Natural killer cell (primary cell): ENCODE data around the gene CHD2. TPM values are rescaled to one million over a fixed set of nuclear protein-coding genes. Genes with fewer than 3 reads are reported as not detected.

ENCODE experiments used
- ATAC-seq, 3 donors: fragments of 150-1000 bp in 2 of 3; fragments of 200-7000 bp in 1 of 3; cut with Tn5 transposase; 1 replicate in 1 of 3; 2 replicates in 2 of 3; pipeline ENCODE4 v1.10.0; 2021; ENCODE audit warnings: mild to moderate bottlenecking in 2 of 3, moderate library complexity in 2 of 3
- DNase-seq, 2 donors: peaks; one replicate each; pipeline versions ENCODE4 v3.0.0 to v3.0.0-alpha.2; 2013 to 2021; ENCODE audit warnings: mixed read lengths in 1 of 2
- H3K27ac ChIP-seq: one replicate; pipeline ENCODE4 v1.5.1; 2013; ENCODE audit warnings: mild to moderate bottlenecking, low read length
- H3K27me3 ChIP-seq: one replicate; pipeline ENCODE4 v1.6.1; 2013; ENCODE audit warnings: low read length; ENCODE audit not compliant: control insufficient read depth, insufficient read depth
- H3K36me3 ChIP-seq: one replicate; pipeline ENCODE4 v1.6.1; 2013; ENCODE audit warnings: low read length; ENCODE audit not compliant: control insufficient read depth, insufficient read depth
- H3K4me1 ChIP-seq: one replicate; pipeline ENCODE4 v1.6.1; 2013; ENCODE audit warnings: low read length; ENCODE audit not compliant: control insufficient read depth, insufficient read depth
- H3K4me3 ChIP-seq: one replicate; pipeline ENCODE4 v1.5.1; 2013; ENCODE audit warnings: low read length
- H3K9me3 ChIP-seq: one replicate; pipeline ENCODE4 v1.6.1; 2013; ENCODE audit warnings: low read length; ENCODE audit not compliant: control insufficient read depth, insufficient read depth
- H3K27ac Mint-ChIP-seq, 2 donors: one replicate each; pipeline ENCODE4 v1.8.0; 2022; ENCODE audit warnings: mild to moderate bottlenecking in 2 of 2, mixed read lengths in 2 of 2, moderate library complexity in 1 of 2
- H3K27me3 Mint-ChIP-seq, 2 donors: one replicate each; pipeline ENCODE4 v1.8.0; 2022; ENCODE audit warnings: low read depth in 2 of 2, mixed read lengths in 2 of 2
- H3K36me3 Mint-ChIP-seq: one replicate; pipeline ENCODE4 v1.8.0; 2022; ENCODE audit warnings: mixed read lengths
- H3K4me1 Mint-ChIP-seq, 2 donors: one replicate each; pipeline ENCODE4 v1.8.0; 2022; ENCODE audit warnings: mixed read lengths in 2 of 2
- H3K4me3 Mint-ChIP-seq: one replicate; pipeline ENCODE4 v1.8.0; 2022; ENCODE audit warnings: mild to moderate bottlenecking, moderate library complexity, mixed read lengths
- H3K9me3 Mint-ChIP-seq, 2 donors: one replicate each; pipeline ENCODE4 v1.8.0; 2022; ENCODE audit warnings: mixed read lengths in 2 of 2
- CTCF ChIP-seq: fragments of 200-600 bp; IDR thresholded peaks from one replicate; pipeline ENCODE4 v1.8.0; 2022; ENCODE audit warnings: antibody characterized with exemption
- WGBS: methylation state at CpG from one replicate; pipeline ENCODE4 v1.1.7; 2013; ENCODE audit warnings: missing lambda C conversion rate; ENCODE audit not compliant: insufficient coverage; 5-methylcytosine and 5-hydroxymethylcytosine counted together
- intact Hi-C: fragments of 100-400 bp; cut with micrococcal nuclease; formaldehyde crosslinking; loops from one replicate; pipeline ENCODE4 v1.14.2; 2022
- total RNA-seq, 4 donors: library from RNA; stranded (reverse); fragments of 120-200 nt in 1 of 4; gene quantifications; one replicate each; pipeline versions ENCODE4 v1.2.3 to v1.2.4, GENCODE V29; 2013 to 2022

CHD2 gene
- total RNA-seq, 3 donors from 2014 or later (not counting 1 experiment from before 2014, with no cell fraction given), result 418 to 449 (median 441) TPM

GRCh38 chr15:93047621-93048425, 147.7 kb downstream of the CHD2 start:
- Histone ChIP-seq H3K9me3 (peaks cover 7% of the 10 kb centered on the region), H3K4me3 (no peak overlapping the region), H3K36me3 (no peaks in the 10 kb centered on the region), H3K4me1 (peaks cover 57% of the 10 kb centered on the region), H3K27ac (peak overlapping the region; percentile 51), H3K27me3 (no peaks in the 10 kb centered on the region)
- Mint-ChIP-seq H3K27ac (peak overlapping the region; percentile 54 to 94), H3K9me3 (peaks cover 5 to 6% of the 10 kb centered on the region in 2 donors), H3K4me1 (peaks cover 45 to 47% of the 10 kb centered on the region in 2 donors), H3K4me3 (peak overlapping the region; percentile 68), H3K36me3 (peaks cover 8% of the 10 kb centered on the region), H3K27me3 (peaks cover 0 to 6% of the 10 kb centered on the region in 2 donors)
- ATAC-seq, result peak; percentile 85 to 87 (median 86)
- intact Hi-C loops, result no loop called here
- 32% methylated on average over 18 of the region's 18 CpGs for WGBS
- peak; percentile 59 to 80 for DNase-seq
- no peak for TF ChIP-seq CTCF

GRCh38 chr15:93048426-93048721, 148.2 kb downstream of the CHD2 start:
- H3K27ac Mint-ChIP-seq, result peak overlapping the region; percentile 54 to 94
- intact Hi-C loops, result no loop called here
- H3K9me3 Mint-ChIP-seq, result peaks cover 5 to 6% of the 10 kb centered on the region in 2 donors
- Histone ChIP-seq H3K4me1 (peaks cover 57% of the 10 kb centered on the region), H3K27me3 (no peaks in the 10 kb centered on the region), H3K9me3 (peaks cover 7% of the 10 kb centered on the region), H3K36me3 (no peaks in the 10 kb centered on the region), H3K27ac (no peak overlapping the region), H3K4me3 (no peak overlapping the region)
- peaks cover 45 to 47% of the 10 kb centered on the region in 2 donors for H3K4me1 Mint-ChIP-seq
- 84% methylated on average over 14 of the region's 14 CpGs for WGBS
- DNase-seq, result no peak
- ATAC-seq, result no peak
- peaks cover 0 to 6% of the 10 kb centered on the region in 2 donors for H3K27me3 Mint-ChIP-seq
- no peak for TF ChIP-seq CTCF
- peaks cover 8% of the 10 kb centered on the region for H3K36me3 Mint-ChIP-seq
- H3K4me3 Mint-ChIP-seq, result no peak overlapping the region

- H3K4me1 ChIP-seq, result peaks cover 57% of the 10 kb centered on the region
- DNase-seq (peak in 1 of 2 donors; percentile 26), ATAC-seq (no peak)
- peaks cover 7% of the 10 kb centered on the region for H3K9me3 ChIP-seq
- H3K27ac ChIP-seq, result no peak overlapping the region
- no peak overlapping the region for H3K4me3 ChIP-seq
- TF ChIP-seq CTCF, result no peak
- Mint-ChIP-seq H3K36me3 (peaks cover 8% of the 10 kb centered on the region), H3K27ac (peak overlapping the region in 1 of 2 donors; percentile 94), H3K4me3 (peak overlapping the region; percentile 35), H3K27me3 (peaks cover 0 to 8% of the 10 kb centered on the region in 2 donors), H3K9me3 (peaks cover 5 to 6% of the 10 kb centered on the region in 2 donors), H3K4me1 (peaks cover 45 to 47% of the 10 kb centered on the region in 2 donors)
- H3K27me3 ChIP-seq, result no peaks in the 10 kb centered on the region
- intact Hi-C loops, result no loop called here
- WGBS, result 30% methylated on average over 14 of the region's 16 CpGs
- no peaks in the 10 kb centered on the region for H3K36me3 ChIP-seq
Measured at GRCh38 chr15:93048759-93049161, 148.6 kb downstream of the CHD2 start.
